ENCODE measurements around the gene TOX3.

DNA sequence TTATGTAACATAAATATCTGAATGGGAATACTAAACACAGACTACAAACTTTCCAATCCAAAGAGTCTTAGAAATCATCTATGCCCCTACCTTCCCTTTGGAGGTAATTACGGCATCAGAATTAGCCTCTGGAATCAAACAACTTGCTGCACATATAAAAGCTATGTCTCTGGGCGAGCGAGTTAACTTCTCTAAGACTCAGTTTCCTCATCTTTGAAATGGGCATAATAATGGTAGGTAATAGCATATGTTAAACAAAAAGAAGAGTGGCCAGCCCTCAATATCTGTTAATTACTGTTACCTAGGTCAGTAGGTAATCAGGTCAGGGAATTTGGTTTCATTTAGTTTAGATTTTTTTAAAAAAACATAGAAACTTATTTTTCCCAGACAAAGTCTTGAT lies 153.5 kb downstream of the TOX3 start:
- TF ChIP-seq EP300 (IDR thresholded peaks at IDR 0.05; ENCODE audit: borderline replicate concordance) (no peak), CEBPB (IDR thresholded peaks at IDR 0.05) (no peak), RAD21 (IDR thresholded peaks at IDR 0.05; ENCODE audit: low read depth) (no peak), YY1 (IDR thresholded peaks at IDR 0.05; ENCODE audit: low read depth) (no peak), EGR1 (IDR thresholded peaks at IDR 0.05) (no peak), FOXM1 (IDR thresholded peaks at IDR 0.05; ENCODE audit: borderline replicate concordance, low read depth) (no peak), TEAD4 (IDR thresholded peaks at IDR 0.05) (no peak), TAF1 (IDR thresholded peaks at IDR 0.05; ENCODE audit: low read depth) (no peak), TCF12 (IDR thresholded peaks at IDR 0.05; ENCODE audit: low read depth) (no peak), ZBTB7A (IDR thresholded peaks at IDR 0.05; ENCODE audit: low read depth) (no peak), CREB1 (IDR thresholded peaks at IDR 0.05; ENCODE audit: low read depth) (no peak)
- TF ChIP-seq, protein P1, sequence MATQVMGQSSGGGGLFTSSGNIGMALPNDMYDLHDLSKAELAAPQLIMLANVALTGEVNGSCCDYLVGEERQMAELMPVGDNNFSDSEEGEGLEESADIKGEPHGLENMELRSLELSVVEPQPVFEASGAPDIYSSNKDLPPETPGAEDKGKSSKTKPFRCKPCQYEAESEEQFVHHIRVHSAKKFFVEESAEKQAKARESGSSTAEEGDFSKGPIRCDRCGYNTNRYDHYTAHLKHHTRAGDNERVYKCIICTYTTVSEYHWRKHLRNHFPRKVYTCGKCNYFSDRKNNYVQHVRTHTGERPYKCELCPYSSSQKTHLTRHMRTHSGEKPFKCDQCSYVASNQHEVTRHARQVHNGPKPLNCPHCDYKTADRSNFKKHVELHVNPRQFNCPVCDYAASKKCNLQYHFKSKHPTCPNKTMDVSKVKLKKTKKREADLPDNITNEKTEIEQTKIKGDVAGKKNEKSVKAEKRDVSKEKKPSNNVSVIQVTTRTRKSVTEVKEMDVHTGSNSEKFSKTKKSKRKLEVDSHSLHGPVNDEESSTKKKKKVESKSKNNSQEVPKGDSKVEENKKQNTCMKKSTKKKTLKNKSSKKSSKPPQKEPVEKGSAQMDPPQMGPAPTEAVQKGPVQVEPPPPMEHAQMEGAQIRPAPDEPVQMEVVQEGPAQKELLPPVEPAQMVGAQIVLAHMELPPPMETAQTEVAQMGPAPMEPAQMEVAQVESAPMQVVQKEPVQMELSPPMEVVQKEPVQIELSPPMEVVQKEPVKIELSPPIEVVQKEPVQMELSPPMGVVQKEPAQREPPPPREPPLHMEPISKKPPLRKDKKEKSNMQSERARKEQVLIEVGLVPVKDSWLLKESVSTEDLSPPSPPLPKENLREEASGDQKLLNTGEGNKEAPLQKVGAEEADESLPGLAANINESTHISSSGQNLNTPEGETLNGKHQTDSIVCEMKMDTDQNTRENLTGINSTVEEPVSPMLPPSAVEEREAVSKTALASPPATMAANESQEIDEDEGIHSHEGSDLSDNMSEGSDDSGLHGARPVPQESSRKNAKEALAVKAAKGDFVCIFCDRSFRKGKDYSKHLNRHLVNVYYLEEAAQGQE (IDR thresholded peaks at IDR 0.05; ENCODE audit: low read depth) = no peak
- TF ChIP-seq, protein P2, sequence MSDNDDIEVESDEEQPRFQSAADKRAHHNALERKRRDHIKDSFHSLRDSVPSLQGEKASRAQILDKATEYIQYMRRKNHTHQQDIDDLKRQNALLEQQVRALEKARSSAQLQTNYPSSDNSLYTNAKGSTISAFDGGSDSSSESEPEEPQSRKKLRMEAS (IDR thresholded peaks at IDR 0.05) = no peak
- TF ChIP-seq, protein P3, sequence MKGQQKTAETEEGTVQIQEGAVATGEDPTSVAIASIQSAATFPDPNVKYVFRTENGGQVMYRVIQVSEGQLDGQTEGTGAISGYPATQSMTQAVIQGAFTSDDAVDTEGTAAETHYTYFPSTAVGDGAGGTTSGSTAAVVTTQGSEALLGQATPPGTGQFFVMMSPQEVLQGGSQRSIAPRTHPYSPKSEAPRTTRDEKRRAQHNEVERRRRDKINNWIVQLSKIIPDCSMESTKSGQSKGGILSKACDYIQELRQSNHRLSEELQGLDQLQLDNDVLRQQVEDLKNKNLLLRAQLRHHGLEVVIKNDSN (IDR thresholded peaks at IDR 0.05) = no peak

All from Ishikawa (cell line).